A549 (cell line): ENCODE results near the gene HPF1.
"Not testable (repeated sequence)": the region's sequence is repeated elsewhere in the genome, so short reads cannot be mapped to it uniquely, and the experiment has no call there.

ENCODE experiments used
- CEBPB ChIP-seq, 2 experiments: fragments of >200 bp in 1 of 2; sonication (Bioruptor Twin) in 1 of 2; formaldehyde crosslinking in 1 of 2; IDR thresholded peaks; 2 replicates each; pipeline ENCODE4 v1.6.1; 2012 to 2016
- MAFK ChIP-seq: fragments of 450-650 bp; IDR thresholded peaks from 2 replicates; pipeline ENCODE4 v1.6.1; 2014; ENCODE audit not compliant: partially characterized antibody
- TF ChIP-seq, protein P1 (sequence below): fragments of >200 bp; sonication (Bioruptor Twin); formaldehyde crosslinking; IDR thresholded peaks from 3 replicates; pipeline ENCODE4 v1.5.1; 2016
- TF ChIP-seq, protein P2 (sequence below): fragments of 450-650 bp; IDR thresholded peaks from 2 replicates; pipeline ENCODE4 v1.6.1; 2014; ENCODE audit warnings: antibody characterized with exemption

DNA sequence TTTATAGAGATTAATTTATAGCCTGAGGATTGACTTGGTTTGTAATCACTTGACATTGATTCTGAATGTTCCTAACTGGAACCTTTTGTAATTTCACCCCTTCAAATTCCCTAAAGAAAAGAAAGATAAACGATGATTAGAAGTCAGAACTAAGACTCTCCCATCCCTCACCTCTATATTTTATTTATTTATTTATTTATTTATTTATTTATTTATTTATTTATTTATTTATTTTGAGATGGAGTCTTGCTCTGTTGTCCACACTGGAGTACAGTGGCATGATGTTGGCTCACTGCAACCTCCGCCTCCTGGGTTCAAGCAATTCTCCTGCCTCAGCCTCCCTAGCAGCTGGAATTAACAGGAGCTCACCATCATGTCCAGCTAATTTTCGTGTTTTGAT is 49.0 kb upstream of the HPF1 start:
- TF ChIP-seq, protein P1, sequence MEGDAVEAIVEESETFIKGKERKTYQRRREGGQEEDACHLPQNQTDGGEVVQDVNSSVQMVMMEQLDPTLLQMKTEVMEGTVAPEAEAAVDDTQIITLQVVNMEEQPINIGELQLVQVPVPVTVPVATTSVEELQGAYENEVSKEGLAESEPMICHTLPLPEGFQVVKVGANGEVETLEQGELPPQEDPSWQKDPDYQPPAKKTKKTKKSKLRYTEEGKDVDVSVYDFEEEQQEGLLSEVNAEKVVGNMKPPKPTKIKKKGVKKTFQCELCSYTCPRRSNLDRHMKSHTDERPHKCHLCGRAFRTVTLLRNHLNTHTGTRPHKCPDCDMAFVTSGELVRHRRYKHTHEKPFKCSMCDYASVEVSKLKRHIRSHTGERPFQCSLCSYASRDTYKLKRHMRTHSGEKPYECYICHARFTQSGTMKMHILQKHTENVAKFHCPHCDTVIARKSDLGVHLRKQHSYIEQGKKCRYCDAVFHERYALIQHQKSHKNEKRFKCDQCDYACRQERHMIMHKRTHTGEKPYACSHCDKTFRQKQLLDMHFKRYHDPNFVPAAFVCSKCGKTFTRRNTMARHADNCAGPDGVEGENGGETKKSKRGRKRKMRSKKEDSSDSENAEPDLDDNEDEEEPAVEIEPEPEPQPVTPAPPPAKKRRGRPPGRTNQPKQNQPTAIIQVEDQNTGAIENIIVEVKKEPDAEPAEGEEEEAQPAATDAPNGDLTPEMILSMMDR = not testable (repeated sequence)
- TF ChIP-seq, protein P2, sequence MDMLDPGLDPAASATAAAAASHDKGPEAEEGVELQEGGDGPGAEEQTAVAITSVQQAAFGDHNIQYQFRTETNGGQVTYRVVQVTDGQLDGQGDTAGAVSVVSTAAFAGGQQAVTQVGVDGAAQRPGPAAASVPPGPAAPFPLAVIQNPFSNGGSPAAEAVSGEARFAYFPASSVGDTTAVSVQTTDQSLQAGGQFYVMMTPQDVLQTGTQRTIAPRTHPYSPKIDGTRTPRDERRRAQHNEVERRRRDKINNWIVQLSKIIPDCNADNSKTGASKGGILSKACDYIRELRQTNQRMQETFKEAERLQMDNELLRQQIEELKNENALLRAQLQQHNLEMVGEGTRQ = not testable (repeated sequence)
- not testable (repeated sequence) for TF ChIP-seq CEBPB (IDR thresholded peaks at IDR 0.05); MAFK
